Myocyte (in vitro differentiated cells): Measurements from ENCODE around the gene EYA2. TPM values are rescaled to one million over a fixed set of nuclear protein-coding genes. Genes with fewer than 3 reads are reported as not detected.
"Not testable (repeated sequence)": the region's sequence is repeated elsewhere in the genome, so short reads cannot be mapped to it uniquely, and the experiment has no call there.

Experiments used
- DNase-seq: peaks from one replicate; pipeline ENCODE4 v3.0.0-alpha.2; 2012; ENCODE audit warnings: low read depth
- total RNA-seq: library from RNA; depleted of rRNA; stranded (reverse); fragments of >200 nt; gene quantifications from 2 replicates; pipeline ENCODE4 v1.2.3, GENCODE V29; 2014

EYA2 gene
- total RNA-seq, 1 donor from 2014 or later, result not detected

GRCh38 chr20:46929902-46930301 is 35.3 kb downstream of the EYA2 start:
- DNase-seq, result no peak

DNA sequence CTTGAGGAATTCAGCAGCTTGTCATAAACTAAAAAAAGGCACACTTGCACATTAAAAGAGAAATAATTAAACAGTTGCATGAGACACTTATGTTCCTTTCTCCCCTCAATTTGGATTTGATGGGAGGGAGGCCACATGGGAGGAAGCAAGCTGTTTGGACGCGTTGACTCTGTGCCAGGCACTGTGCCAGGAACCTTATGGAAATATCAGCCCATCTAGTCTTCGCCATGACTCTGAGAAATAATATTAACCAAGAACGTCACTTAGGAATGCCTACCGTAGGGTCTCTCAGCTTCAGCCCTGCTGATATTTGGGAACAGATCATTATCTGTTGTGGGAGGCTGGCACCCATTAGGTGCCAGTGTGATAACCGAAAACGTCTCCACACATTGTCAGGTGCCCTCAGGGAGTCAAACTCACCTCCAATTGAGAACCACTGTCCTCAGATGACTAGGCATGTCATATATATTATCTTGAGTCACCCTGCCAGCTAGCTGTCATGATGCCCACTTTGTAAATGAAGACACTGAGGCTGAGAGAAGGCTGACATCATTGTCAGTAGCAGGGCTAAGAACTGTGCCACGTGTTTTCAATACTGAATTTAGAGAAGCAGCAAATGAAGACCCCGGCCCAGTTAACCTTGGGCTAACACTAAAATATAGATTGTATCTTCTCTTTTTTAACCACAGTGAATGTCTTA is 36.1 kb downstream of the EYA2 start:
- DNase-seq, result no peak

- peak; percentile 11 for DNase-seq
These were observed 37.1 kb downstream of the EYA2 start for GRCh38 chr20:46931699-46932098.

- DNase-seq, result not testable (repeated sequence)
These were observed 37.8 kb downstream of the EYA2 start for GRCh38 chr20:46932439-46932838.

GRCh38 chr20:46933150-46933549 is 38.5 kb downstream of the EYA2 start:
- no peak for DNase-seq

- DNase-seq, result no peak
These were observed 40.2 kb downstream of the EYA2 start for GRCh38 chr20:46934746-46935287.

GRCh38 chr20:46935394-46936017 is 40.9 kb downstream of the EYA2 start:
- DNase-seq, result no peak

GRCh38 chr20:46936415-46937156 is 41.9 kb downstream of the EYA2 start:
- DNase-seq, result no peak

DNA sequence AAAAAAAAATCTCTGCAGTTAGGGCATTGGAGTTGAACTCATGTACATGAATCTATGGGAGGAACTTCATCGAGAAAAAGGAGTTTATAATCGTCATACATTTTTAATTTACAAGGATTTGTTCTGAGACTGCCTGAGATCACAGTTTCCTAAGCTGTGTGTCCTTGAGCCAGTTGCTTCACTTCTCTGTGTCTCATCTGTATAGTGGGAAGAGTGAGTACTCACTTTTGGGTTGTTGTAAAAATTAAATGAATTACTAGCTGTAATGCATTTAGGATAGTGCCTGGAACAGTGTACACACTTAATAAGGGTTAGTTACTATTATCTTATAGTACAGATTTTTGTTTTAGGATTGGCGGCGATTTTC is 42.5 kb downstream of the EYA2 start:
- no peak for DNase-seq

- DNase-seq, result no peak
These were observed 43.0 kb downstream of the EYA2 start for GRCh38 chr20:46937533-46938226.

DNA sequence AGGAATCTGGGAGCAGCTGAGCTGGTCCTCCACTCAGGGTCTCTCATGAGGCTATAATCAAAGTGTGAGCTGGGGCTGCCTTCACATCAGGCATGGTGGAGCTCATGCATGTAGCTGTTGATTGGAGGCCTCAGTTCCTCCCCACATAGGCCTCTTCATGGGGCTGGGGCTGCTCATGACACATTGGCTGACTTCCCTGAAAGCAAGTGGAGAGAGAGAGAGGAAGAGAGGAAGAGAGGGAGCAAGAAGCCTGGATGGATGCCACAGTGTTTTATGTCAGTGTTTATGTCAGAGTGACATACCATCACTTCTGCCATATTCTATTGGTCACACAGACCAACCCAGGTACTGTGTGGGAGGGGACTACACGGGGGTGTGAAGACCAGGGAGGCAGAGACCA is 43.8 kb downstream of the EYA2 start:
- no peak for DNase-seq

- peak; percentile 14 for DNase-seq
These were observed 44.7 kb downstream of the EYA2 start for GRCh38 chr20:46939031-46939965.

GRCh38 chr20:46940616-46941015 is 46.0 kb downstream of the EYA2 start:
- peak; percentile 35 for DNase-seq

- no peak for DNase-seq
These were observed 46.8 kb downstream of the EYA2 start for GRCh38 chr20:46941404-46941803.

GRCh38 chr20:46943861-46944591 is 49.4 kb downstream of the EYA2 start:
- no peak for DNase-seq

DNA sequence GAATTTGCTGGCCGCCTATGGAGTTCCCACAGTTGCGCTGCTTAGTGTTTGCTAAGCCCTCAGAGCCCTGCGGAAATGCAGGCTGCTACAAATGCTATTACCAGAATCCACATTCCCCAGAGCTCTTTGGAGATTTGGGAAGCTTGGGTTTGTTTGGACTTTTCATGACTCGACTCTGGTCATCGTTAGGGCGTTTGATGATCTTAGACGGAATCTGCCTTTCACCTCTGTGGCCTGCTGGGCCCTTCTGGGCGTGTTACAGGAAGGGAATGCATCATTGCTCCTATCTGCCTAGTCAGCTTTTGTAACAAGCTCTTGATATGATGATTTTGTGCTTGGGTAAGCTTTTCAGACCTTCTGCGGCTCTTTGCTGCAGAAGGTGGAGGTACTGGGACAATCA is 50.8 kb downstream of the EYA2 start:
- DNase-seq, result no peak

GRCh38 chr20:46946181-46946624 is 51.6 kb downstream of the EYA2 start:
- DNase-seq, result no peak

DNA sequence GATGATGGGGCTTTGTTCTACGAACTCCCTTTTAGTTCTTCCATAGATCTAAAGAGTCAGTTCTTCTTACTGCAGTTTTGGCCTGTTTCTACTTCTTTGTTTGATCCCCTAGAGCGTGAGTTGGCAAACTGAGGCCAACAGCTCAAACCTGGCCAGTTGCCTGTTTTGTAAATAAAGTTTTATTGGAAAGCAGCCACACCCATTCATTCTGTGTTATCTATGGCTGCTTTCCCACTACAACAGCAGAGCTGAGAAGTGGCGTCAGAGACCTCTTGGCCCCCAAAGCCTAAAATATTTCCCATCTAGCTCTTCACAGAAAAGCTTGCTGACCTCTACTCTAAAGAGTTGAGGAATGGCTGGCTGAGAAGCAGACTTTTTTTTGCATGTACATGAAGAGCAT is 52.2 kb downstream of the EYA2 start:
- DNase-seq, result no peak

DNA sequence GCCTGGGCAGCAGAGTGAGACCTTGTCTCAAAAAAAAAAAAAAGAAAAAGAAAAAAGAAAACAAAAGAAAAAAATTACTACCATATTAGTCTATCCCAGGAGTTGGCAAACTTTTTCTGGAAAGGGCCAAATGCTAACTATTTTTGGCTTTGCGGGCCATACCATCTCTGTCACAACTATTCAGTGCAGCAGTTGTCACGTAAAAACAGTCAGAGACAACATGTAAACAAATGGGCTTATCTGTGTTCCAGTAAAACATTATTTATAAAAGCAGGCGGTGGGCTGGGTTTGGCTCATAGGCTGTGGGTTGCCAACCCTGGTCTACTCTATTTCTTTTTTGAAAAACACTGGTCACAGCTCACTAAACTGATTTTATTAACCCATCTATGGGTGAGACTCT is 53.4 kb downstream of the EYA2 start:
- no peak for DNase-seq

DNA sequence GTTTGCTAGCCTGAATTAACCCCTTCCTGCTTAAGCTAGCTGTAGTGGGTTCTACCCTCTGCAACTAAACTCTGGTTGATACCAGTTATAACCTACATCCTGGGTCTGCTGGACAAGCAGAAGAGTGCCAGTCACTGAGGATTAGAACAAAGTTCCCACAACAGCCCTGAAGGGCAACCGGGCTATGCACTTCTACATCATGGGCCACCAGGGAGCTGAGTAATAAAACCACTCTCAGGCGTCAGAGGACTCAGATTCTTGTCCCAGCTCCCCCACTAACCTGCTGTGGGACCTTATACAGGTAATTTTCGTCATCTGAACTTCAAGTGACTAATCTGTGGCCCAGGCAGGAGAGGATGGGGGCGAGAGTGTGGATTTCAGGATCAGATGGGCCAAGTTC is 56.8 kb downstream of the EYA2 start:
- peak; percentile 43 for DNase-seq
